PC-9 (cell line): ENCODE measurements around the gene SLC26A4.

ENCODE experiments used
- EZH2 ChIP-seq: fragments of 200-600 bp; sonication (generic); IDR thresholded peaks from 2 replicates; pipeline ENCODE4 v1.8.0; 2017; ENCODE audit warnings: antibody characterized with exemption, low read depth
- TF ChIP-seq, protein P1 (sequence below): fragments of 200-600 bp; sonication (generic); conservative IDR thresholded peaks from 2 replicates; pipeline ENCODE4 v1.6.1; 2017; ENCODE audit warnings: mixed run types, antibody characterized with exemption, mild to moderate bottlenecking, moderate library complexity

DNA sequence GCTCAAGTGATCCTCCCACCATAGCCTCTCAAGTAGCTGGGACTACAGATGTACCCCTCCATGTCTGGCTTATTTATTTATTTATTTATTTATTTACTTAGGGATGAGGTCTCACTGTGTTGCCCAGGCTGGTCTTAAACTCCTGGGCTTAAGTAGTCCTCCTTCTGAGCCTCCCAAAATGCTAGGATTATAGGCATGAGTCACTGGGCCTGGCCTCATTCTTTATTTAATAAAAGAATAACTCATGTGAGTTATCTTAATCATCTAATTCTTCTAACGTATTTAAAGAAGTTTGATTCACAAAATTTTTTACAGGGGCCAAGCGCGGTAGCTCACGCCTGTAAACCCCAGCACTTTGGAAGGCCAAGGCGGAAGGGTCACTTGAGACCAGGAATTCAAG is 8.0 kb upstream of the SLC26A4 start:
- TF ChIP-seq, protein P1, sequence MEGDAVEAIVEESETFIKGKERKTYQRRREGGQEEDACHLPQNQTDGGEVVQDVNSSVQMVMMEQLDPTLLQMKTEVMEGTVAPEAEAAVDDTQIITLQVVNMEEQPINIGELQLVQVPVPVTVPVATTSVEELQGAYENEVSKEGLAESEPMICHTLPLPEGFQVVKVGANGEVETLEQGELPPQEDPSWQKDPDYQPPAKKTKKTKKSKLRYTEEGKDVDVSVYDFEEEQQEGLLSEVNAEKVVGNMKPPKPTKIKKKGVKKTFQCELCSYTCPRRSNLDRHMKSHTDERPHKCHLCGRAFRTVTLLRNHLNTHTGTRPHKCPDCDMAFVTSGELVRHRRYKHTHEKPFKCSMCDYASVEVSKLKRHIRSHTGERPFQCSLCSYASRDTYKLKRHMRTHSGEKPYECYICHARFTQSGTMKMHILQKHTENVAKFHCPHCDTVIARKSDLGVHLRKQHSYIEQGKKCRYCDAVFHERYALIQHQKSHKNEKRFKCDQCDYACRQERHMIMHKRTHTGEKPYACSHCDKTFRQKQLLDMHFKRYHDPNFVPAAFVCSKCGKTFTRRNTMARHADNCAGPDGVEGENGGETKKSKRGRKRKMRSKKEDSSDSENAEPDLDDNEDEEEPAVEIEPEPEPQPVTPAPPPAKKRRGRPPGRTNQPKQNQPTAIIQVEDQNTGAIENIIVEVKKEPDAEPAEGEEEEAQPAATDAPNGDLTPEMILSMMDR, result no peak
- TF ChIP-seq EZH2, result no peak
